Transverse colon (tissue), 4 donors: ENCODE measurements around the gene RAD52.

Experiments used
- CTCF ChIP-seq, 5 experiments: fragments of 200-600 bp in 3 of 5; fragments of 450-650 bp in 2 of 5; sonication (generic) in 3 of 5; IDR thresholded peaks; 1 replicate in 2 of 5; 2 replicates in 3 of 5; pipeline ENCODE4 v1.5.1; 2016 to 2017; ENCODE audit warnings: antibody characterized with exemption in 5 of 5, inconsistent platforms in 3 of 5, mild to moderate bottlenecking in 2 of 5, moderate library complexity in 1 of 5
- POLR2A ChIP-seq: fragments of 450-650 bp; IDR thresholded peaks from one replicate; pipeline ENCODE4 v1.6.1; 2016; ENCODE audit warnings: antibody characterized with exemption, mild to moderate bottlenecking, moderate library complexity
- POLR2AphosphoS5 ChIP-seq, 3 donors: sonication (generic); formaldehyde crosslinking; IDR thresholded peaks; one replicate each; pipeline ENCODE4 v1.6.1; 2016; ENCODE audit warnings: antibody characterized with exemption in 3 of 3

DNA sequence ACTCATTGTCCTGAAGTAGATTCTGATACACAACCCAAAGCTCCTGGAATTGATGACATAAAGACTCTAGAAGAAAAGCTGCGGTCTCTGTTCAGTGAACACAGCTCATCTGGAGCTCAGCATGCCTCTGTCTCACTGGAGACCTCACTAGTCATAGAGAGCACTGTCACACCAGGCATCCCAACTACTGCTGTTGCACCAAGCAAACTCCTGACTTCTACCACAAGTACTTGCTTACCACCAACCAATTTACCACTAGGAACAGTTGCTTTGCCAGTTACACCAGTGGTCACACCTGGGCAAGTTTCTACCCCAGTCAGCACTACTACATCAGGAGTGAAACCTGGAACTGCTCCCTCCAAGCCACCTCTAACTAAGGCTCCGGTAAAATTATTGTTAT lies 63.8 kb downstream of the RAD52 start:
- TF ChIP-seq POLR2A (no peak), CTCF (IDR thresholded peaks at IDR 0.05) (no peak), POLR2AphosphoS5 (IDR thresholded peaks at IDR 0.05) (no peak)
